ENCODE measurements around the gene INTS7.
A peak's percentile ranks its signal among the peaks of the same experiment; 100 is the strongest.
"Not testable (repeated sequence)": the region's sequence is repeated elsewhere in the genome, so short reads cannot be mapped to it uniquely, and the experiment has no call there.

Gene INTS7

GRCh38 chr1:212002536-212002935, 32.8 kb downstream of the INTS7 start:
- POLR2A ChIA-PET: no interaction called here
- DNase-seq (ENCODE audit: extremely low spot score): no peak
- CTCF ChIA-PET: interaction anchor here (0.9 to 1.4 kb wide), 2 partner anchors 9 to 304 kb away, joined by 3 to 4 read pairs; no protein-coding TSS in a partner anchor

GRCh38 chr1:211997426-211997825, 37.9 kb downstream of the INTS7 start:
- CTCF ChIA-PET: interaction anchor here (1.0 to 1.8 kb wide), 2 partner anchors 9 to 38 kb away, joined by 3 to 6 read pairs; partner anchors contain the start of genes DTL and INTS7
- DNase-seq (ENCODE audit: extremely low spot score); POLR2A ChIA-PET: not testable (repeated sequence)

More at GRCh38 chr1:212002536-212002935, 32.8 kb downstream of the INTS7 start:
- no peak for TF ChIP-seq CTCF (IDR thresholded peaks at IDR 0.05; ENCODE audit: control extremely low read depth, extremely low read depth, low read depth, missing control alignments)

GRCh38 chr1:211991695-211992094, 43.7 kb downstream of the INTS7 start:
- no peak for TF ChIP-seq CTCF (IDR thresholded peaks at IDR 0.05; ENCODE audit: control extremely low read depth, extremely low read depth, low read depth, missing control alignments)
- CTCF ChIA-PET: interaction anchor here (1.4 kb wide), 2 partner anchors 43 to 294 kb away, joined by 3 read pairs; no protein-coding TSS in a partner anchor
- POLR2A ChIA-PET: no interaction called here

GRCh38 chr1:211986628-211987254, 48.6 kb downstream of the INTS7 start:
- no peak for DNase-seq (ENCODE audit: extremely low spot score)
- TF ChIP-seq CTCF (IDR thresholded peaks at IDR 0.05; ENCODE audit: control extremely low read depth, extremely low read depth, low read depth, missing control alignments): no peak
- ChIA-PET POLR2A (no interaction called here), CTCF (interaction anchor here (0.9 to 2.5 kb wide), 10 partner anchors 9 to 808 kb away, joined by 3 to 12 read pairs (median 4); partner anchors contain the start of genes DTL and INTS7)

More at GRCh38 chr1:211991695-211992094, 43.7 kb downstream of the INTS7 start:
- no peak for DNase-seq (ENCODE audit: extremely low spot score)

- ChIA-PET CTCF (interaction anchor here (0.9 to 2.5 kb wide), 9 partner anchors 10 to 809 kb away, joined by 3 to 12 read pairs (median 4); partner anchors contain the start of genes DTL and INTS7), POLR2A (no interaction called here)
- DNase-seq (ENCODE audit: extremely low spot score): peak; percentile 64
- TF ChIP-seq CTCF (IDR thresholded peaks at IDR 0.05; ENCODE audit: control extremely low read depth, extremely low read depth, low read depth, missing control alignments): no peak
Observed at GRCh38 chr1:211985556-211986264, 49.6 kb downstream of the INTS7 start.

- no peak for DNase-seq (ENCODE audit: extremely low spot score)
- no peak for TF ChIP-seq CTCF (IDR thresholded peaks at IDR 0.05; ENCODE audit: control extremely low read depth, extremely low read depth, low read depth, missing control alignments)
- ChIA-PET CTCF (interaction anchor here (1.5 to 2.6 kb wide), 3 partner anchors 12 to 280 kb away, joined by 4 to 7 read pairs (median 5); partner anchors contain the start of genes DTL and INTS7), POLR2A (no interaction called here)
Observed at GRCh38 chr1:211978596-211978995, 56.8 kb downstream of the INTS7 start.

All from GM10248 (cell line).